HG03045 (cell line): ENCODE measurements around the gene CYP3A4.
"Not testable (repeated sequence)": the region's sequence is repeated elsewhere in the genome, so short reads cannot be mapped to it uniquely, and the experiment has no call there.

Experiments used
- ATAC-seq: cut with Tn5 transposase; IDR thresholded peaks from one replicate; pipeline ENCODE4 v1.9.1; 2021; ENCODE audit warnings: mild to moderate bottlenecking, moderate library complexity; ENCODE audit not compliant: unreplicated experiment

The CYP3A4 gene

GRCh38 chr7:99784007-99784406 is at the start of gene CYP3A4:
CYP3A4 (minus strand) TSS chr7:99784184; CDS start chr7:99784081, 103 bp downstream.
- ATAC-seq, result no peak

- no peak for ATAC-seq
These were observed 49.4 kb upstream of the CYP3A4 start for GRCh38 chr7:99833289-99833877.

- no peak for ATAC-seq
These were observed 47.6 kb upstream of the CYP3A4 start for GRCh38 chr7:99831595-99831994.

GRCh38 chr7:99829524-99830160 is 45.7 kb upstream of the CYP3A4 start:
- ATAC-seq, result no peak

- ATAC-seq, result no peak
These were observed 44.8 kb upstream of the CYP3A4 start for GRCh38 chr7:99828811-99829210.

GRCh38 chr7:99827040-99827778 is 43.2 kb upstream of the CYP3A4 start:
- no peak for ATAC-seq

- no peak for ATAC-seq
These were observed 41.9 kb upstream of the CYP3A4 start for GRCh38 chr7:99825873-99826272.

GRCh38 chr7:99825452-99825851 is 41.5 kb upstream of the CYP3A4 start:
- ATAC-seq, result no peak

GRCh38 chr7:99824091-99824490 is 40.1 kb upstream of the CYP3A4 start:
- no peak for ATAC-seq

- no peak for ATAC-seq
These were observed 39.0 kb upstream of the CYP3A4 start for GRCh38 chr7:99822731-99823718.

- no peak for ATAC-seq
These were observed 36.5 kb upstream of the CYP3A4 start for GRCh38 chr7:99820408-99821027.

GRCh38 chr7:99808766-99809165 is 24.8 kb upstream of the CYP3A4 start:
- ATAC-seq, result no peak

GRCh38 chr7:99806839-99807478 is 23.0 kb upstream of the CYP3A4 start:
- no peak for ATAC-seq

GRCh38 chr7:99805641-99806040 is 21.7 kb upstream of the CYP3A4 start:
- no peak for ATAC-seq

- ATAC-seq, result not testable (repeated sequence)
These were observed 19.1 kb upstream of the CYP3A4 start for GRCh38 chr7:99803118-99803517.

- ATAC-seq, result not testable (repeated sequence)
These were observed 17.4 kb upstream of the CYP3A4 start for GRCh38 chr7:99801407-99801806.

- no peak for ATAC-seq
These were observed 15.0 kb upstream of the CYP3A4 start for GRCh38 chr7:99798972-99799371.

- not testable (repeated sequence) for ATAC-seq
These were observed 11.9 kb upstream of the CYP3A4 start for GRCh38 chr7:99795864-99796263.

- no peak for ATAC-seq
These were observed 10.9 kb upstream of the CYP3A4 start for GRCh38 chr7:99794585-99795502.
